Smooth muscle cell (in vitro differentiated cells): Measurements from ENCODE around the gene MAML3. TPM values are rescaled to one million over a fixed set of nuclear protein-coding genes. Genes with fewer than 3 reads are reported as not detected.

Source experiments
- DNase-seq: peaks from one replicate; lab custom pipeline; 2025; ENCODE audit not compliant: unreplicated experiment; lab: John Stamatoyannopoulos, UW
- H2AFZ ChIP-seq: fragments of 200-600 bp; sonication (generic); 2 replicates; pipeline ENCODE4 v1.6.0; 2016; ENCODE audit warnings: antibody characterized with exemption, low read depth, mild to moderate bottlenecking
- H3F3A ChIP-seq: fragments of 200-600 bp; sonication (generic); 2 replicates; pipeline ENCODE4 v1.6.0; 2017; ENCODE audit warnings: antibody characterized with exemption, low read depth
- H3K27ac ChIP-seq: fragments of 200-600 bp; sonication (generic); 2 replicates; pipeline ENCODE4 v1.5.1; 2016; ENCODE audit warnings: low read depth, mild to moderate bottlenecking
- H3K27me3 ChIP-seq: fragments of 200-600 bp; sonication (generic); 2 replicates; pipeline ENCODE4 v1.6.1; 2016; ENCODE audit warnings: low read depth, mild to moderate bottlenecking
- H3K36me3 ChIP-seq: fragments of 200-600 bp; sonication (generic); 2 replicates; pipeline ENCODE4 v1.5.1; 2016; ENCODE audit warnings: low read depth
- H3K4me1 ChIP-seq: fragments of 200-600 bp; sonication (generic); 2 replicates; pipeline ENCODE4 v1.5.1; 2016; ENCODE audit warnings: low read depth
- H3K4me2 ChIP-seq: fragments of 200-600 bp; sonication (generic); 2 replicates; pipeline ENCODE4 v1.6.0; 2016; ENCODE audit warnings: mild to moderate bottlenecking
- H3K4me3 ChIP-seq: fragments of 200-600 bp; sonication (generic); 2 replicates; pipeline ENCODE4 v1.5.1; 2016; ENCODE audit warnings: mild to moderate bottlenecking
- H3K79me2 ChIP-seq: fragments of 200-600 bp; sonication (generic); 2 replicates; pipeline ENCODE4 v1.6.0; 2016; ENCODE audit warnings: low read depth, mild to moderate bottlenecking
- H3K9ac ChIP-seq: fragments of 200-600 bp; sonication (generic); 2 replicates; pipeline ENCODE4 v1.6.0; 2016; ENCODE audit warnings: low read depth
- H3K9me3 ChIP-seq: fragments of 200-600 bp; sonication (generic); replicated peaks from 2 replicates; pipeline ENCODE4 v1.5.1; 2016; ENCODE audit warnings: low read depth
- H4K20me1 ChIP-seq: fragments of 200-600 bp; sonication (generic); 2 replicates; pipeline ENCODE4 v1.6.0; 2016; ENCODE audit warnings: low read depth
- WGBS: methylation state at CpG from one replicate; pipeline ENCODE4 v1.1.7; 2016; ENCODE audit warnings: low lambda C conversion rate; 5-methylcytosine and 5-hydroxymethylcytosine counted together
- polyA plus RNA-seq: library from polyadenylated mRNA; unstranded; fragments of >200 nt; fragmentation: Nextera tagmentation; extraction: Ambion mirVana; gene quantifications from 2 replicates; pipeline ENCODE4 v1.2.1, GENCODE V29; 2016
- total RNA-seq: library from RNA; depleted of rRNA; stranded (reverse); fragments of >200 nt; gene quantifications from 2 replicates; pipeline ENCODE4 v1.2.3, GENCODE V29; 2014
- TF ChIP-seq, protein P1 (sequence below): fragments of 200-600 bp; sonication (generic); IDR thresholded peaks from 2 replicates; pipeline ENCODE4 v1.5.1; 2017; ENCODE audit warnings: borderline replicate concordance, mild to moderate bottlenecking, antibody characterized with exemption; ENCODE audit not compliant: insufficient read depth, poor library complexity, severe bottlenecking

Gene MAML3
- total and polyA plus RNA-seq, 2 experiments from 2014 or later = 4.9 to 12.6 TPM

- no peak for DNase-seq
- Histone ChIP-seq H3K36me3 (no peaks in the 10 kb centered on the region), H3K9ac (no peak overlapping the region), H3K27ac (no peak overlapping the region), H3F3A (peaks cover 5% of the 10 kb centered on the region), H3K4me1 (peaks cover 24% of the 10 kb centered on the region), H4K20me1 (peaks cover 6% of the 10 kb centered on the region), H3K79me2 (peaks cover 30% of the 10 kb centered on the region), H3K4me2 (no peak overlapping the region), H3K27me3 (no peaks in the 10 kb centered on the region), H2AFZ (no peak overlapping the region), H3K9me3 (no peaks in the 10 kb centered on the region), H3K4me3 (no peak overlapping the region)
- WGBS = 88% methylated on average over 9 of the region's 9 CpGs
- TF ChIP-seq, protein P1, sequence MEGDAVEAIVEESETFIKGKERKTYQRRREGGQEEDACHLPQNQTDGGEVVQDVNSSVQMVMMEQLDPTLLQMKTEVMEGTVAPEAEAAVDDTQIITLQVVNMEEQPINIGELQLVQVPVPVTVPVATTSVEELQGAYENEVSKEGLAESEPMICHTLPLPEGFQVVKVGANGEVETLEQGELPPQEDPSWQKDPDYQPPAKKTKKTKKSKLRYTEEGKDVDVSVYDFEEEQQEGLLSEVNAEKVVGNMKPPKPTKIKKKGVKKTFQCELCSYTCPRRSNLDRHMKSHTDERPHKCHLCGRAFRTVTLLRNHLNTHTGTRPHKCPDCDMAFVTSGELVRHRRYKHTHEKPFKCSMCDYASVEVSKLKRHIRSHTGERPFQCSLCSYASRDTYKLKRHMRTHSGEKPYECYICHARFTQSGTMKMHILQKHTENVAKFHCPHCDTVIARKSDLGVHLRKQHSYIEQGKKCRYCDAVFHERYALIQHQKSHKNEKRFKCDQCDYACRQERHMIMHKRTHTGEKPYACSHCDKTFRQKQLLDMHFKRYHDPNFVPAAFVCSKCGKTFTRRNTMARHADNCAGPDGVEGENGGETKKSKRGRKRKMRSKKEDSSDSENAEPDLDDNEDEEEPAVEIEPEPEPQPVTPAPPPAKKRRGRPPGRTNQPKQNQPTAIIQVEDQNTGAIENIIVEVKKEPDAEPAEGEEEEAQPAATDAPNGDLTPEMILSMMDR = no peak
Measured at GRCh38 chr4:139878050-139878449, 275.9 kb downstream of the MAML3 start.

GRCh38 chr4:139876337-139876941, 277.5 kb downstream of the MAML3 start:
- no peak for DNase-seq
- WGBS = 91% methylated on average over 5 of the region's 5 CpGs
- no peak overlapping the region for H3K9ac ChIP-seq

GRCh38 chr4:139875411-139875825, 278.6 kb downstream of the MAML3 start:
- whole genome bisulfite sequencing = 76% methylated on average over 6 of the region's 6 CpGs
- Histone ChIP-seq H3K36me3 (no peaks in the 10 kb centered on the region), H3K9ac (no peak overlapping the region), H3K79me2 (peaks cover 20% of the 10 kb centered on the region), H3K9me3 (no peaks in the 10 kb centered on the region), H3K27me3 (no peaks in the 10 kb centered on the region), H2AFZ (no peak overlapping the region), H3K4me3 (no peak overlapping the region), H3K4me1 (peaks cover 34% of the 10 kb centered on the region), H3F3A (no peaks in the 10 kb centered on the region), H3K4me2 (no peak overlapping the region), H3K27ac (no peak overlapping the region), H4K20me1 (peaks cover 6% of the 10 kb centered on the region)
- DNase-seq = no peak
- TF ChIP-seq, protein P1 = no peak

More at GRCh38 chr4:139876337-139876941, 277.5 kb downstream of the MAML3 start:
- Histone ChIP-seq H4K20me1 (peaks cover 6% of the 10 kb centered on the region), H3K4me2 (no peak overlapping the region), H3K4me1 (peaks cover 30% of the 10 kb centered on the region), H3K36me3 (no peaks in the 10 kb centered on the region), H3K4me3 (no peak overlapping the region), H3K27me3 (no peaks in the 10 kb centered on the region), H3K79me2 (peaks cover 17% of the 10 kb centered on the region), H2AFZ (no peak overlapping the region), H3K9me3 (no peaks in the 10 kb centered on the region), H3K27ac (no peak overlapping the region), H3F3A (peaks cover 5% of the 10 kb centered on the region)
- TF ChIP-seq, protein P1 = no peak
